Measurements from ENCODE around the gene CLDND2. TPM values are rescaled to one million over a fixed set of nuclear protein-coding genes. Genes with fewer than 3 reads are reported as not detected.

CLDND2 gene
- total and polyA plus RNA-seq, 10 donors: 0.36 to 4.9 (median 2.5) TPM; not detected in 2

DNA sequence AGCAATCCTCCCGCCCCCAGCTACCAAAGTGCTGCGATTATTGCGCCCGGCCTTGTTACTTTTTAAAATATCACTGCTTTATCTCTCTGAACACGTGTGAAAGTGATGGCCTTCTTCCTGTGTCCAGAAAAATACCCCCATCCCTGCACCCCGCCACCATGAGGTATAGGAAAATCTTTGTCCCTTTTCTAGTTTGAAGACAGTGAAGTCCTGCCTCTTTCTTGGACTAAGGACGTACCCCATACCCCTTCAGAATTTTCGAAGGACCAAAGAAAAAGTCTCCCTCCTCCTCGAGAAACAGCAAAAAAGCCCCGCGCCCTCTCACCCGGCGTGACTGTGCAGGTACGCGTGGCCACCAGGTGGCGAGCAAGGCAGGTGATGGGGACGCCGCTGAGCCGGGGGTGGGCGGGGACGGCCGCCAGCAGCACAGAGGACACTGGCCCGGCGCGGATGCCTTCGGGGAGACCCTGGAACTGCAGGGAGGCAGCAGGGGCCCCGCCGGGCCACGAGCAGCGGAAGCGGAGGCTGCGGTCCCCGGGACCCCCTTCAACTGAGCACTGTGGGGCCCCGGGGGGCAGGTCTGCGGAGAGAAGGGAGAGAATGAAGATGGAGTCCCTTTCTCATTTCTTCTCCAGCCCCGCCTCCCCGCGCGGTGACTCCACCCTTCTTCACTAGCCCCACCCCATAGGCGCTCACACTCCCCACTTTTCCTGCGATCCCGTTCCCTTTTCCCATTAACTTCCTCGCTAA, 30.1 kb downstream of the CLDND2 start:
- H3K36me3 ChIP-seq: no peaks in the 10 kb centered on the region
- H3K4me3 ChIP-seq: peak overlapping the region; percentile 61 to 92 (median 72)
- H3K9me3 ChIP-seq: no peaks in the 10 kb centered on the region
- H3K4me1 ChIP-seq: peaks cover 9 to 45% (median 24%) of the 10 kb centered on the region in 6 donors
- DNase-seq: peak; percentile 96
- peaks cover 0 to 12% (median 0%) of the 10 kb centered on the region in 7 donors for H3K27me3 ChIP-seq (replicated peaks in 1 of 7)
- TF ChIP-seq POLR2AphosphoS5 (IDR thresholded peaks at IDR 0.05): peak in 2 of 3 donors; percentile 49 to 51
- TF ChIP-seq, protein P1, sequence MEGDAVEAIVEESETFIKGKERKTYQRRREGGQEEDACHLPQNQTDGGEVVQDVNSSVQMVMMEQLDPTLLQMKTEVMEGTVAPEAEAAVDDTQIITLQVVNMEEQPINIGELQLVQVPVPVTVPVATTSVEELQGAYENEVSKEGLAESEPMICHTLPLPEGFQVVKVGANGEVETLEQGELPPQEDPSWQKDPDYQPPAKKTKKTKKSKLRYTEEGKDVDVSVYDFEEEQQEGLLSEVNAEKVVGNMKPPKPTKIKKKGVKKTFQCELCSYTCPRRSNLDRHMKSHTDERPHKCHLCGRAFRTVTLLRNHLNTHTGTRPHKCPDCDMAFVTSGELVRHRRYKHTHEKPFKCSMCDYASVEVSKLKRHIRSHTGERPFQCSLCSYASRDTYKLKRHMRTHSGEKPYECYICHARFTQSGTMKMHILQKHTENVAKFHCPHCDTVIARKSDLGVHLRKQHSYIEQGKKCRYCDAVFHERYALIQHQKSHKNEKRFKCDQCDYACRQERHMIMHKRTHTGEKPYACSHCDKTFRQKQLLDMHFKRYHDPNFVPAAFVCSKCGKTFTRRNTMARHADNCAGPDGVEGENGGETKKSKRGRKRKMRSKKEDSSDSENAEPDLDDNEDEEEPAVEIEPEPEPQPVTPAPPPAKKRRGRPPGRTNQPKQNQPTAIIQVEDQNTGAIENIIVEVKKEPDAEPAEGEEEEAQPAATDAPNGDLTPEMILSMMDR (IDR thresholded peaks at IDR 0.05 in 8 of 11, conservative IDR thresholded peaks at IDR 0.05 in 3 of 11): peak; percentile 80 to 95 (median 89)
- TF ChIP-seq POLR2A (IDR thresholded peaks at IDR 0.05): no peak
- WGBS, 5 donors: 2 to 4% (median 2%) methylated on average over 41 to 43 of the region's 43 CpGs
- peak overlapping the region in 7 of 8 donors; percentile 41 to 85 (median 69) for H3K27ac ChIP-seq
- intact Hi-C loops (cut with DNase I; ENCODE audit: low total_unique reads): loop anchor here (5.0 kb wide), 1 partner anchor 104 kb away; no protein-coding TSS in a partner anchor

DNA sequence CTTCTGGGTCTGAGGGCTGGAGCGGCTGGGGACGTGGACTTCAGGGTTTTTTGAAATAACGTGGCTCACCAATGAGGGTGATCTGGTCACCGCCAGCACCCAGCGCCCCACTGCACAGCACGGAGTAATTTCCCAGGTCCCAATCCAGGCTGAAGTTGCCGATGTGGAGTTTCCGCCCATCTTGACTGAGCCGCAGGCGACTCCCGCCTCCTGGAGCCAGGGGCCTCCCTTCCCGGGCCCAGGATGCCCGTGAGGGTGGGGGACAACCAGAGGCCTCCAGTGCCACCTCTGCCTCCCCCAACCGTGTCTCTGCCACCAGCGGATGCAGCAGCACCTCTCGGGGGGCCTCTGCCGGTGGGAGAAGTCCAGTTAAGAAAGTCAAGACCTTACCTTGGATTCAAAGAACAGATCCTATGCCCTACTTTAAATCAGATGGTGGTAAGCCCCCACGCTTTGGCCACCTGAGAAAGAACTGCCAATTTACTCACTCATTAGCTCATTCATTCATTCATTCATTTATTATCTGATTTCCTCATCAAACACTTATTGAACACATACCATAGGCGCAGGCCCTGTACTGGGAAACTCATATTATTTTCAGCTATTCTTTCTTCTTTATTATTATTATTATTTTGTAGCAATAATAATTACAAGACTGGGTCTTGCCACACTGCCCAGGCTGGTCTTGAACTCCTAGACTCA, 30.8 kb downstream of the CLDND2 start:
- intact Hi-C loops (cut with DNase I; ENCODE audit: low total_unique reads): loop anchor here (5.0 kb wide), 1 partner anchor 104 kb away; no protein-coding TSS in a partner anchor
- no peak for DNase-seq
- Histone ChIP-seq H3K4me3 (peak overlapping the region in 1 of 8 donors; percentile 61), H3K9me3 (no peaks in the 10 kb centered on the region), H3K27me3 (replicated peaks in 1 of 7) (peaks cover 0 to 12% (median 0%) of the 10 kb centered on the region in 7 donors), H3K27ac (no peak overlapping the region), H3K4me1 (peaks cover 9 to 38% (median 22%) of the 10 kb centered on the region in 6 donors), H3K36me3 (no peaks in the 10 kb centered on the region)
- TF ChIP-seq POLR2AphosphoS5 (IDR thresholded peaks at IDR 0.05): no peak
- no peak for TF ChIP-seq POLR2A (IDR thresholded peaks at IDR 0.05)
- TF ChIP-seq, protein P1 (IDR thresholded peaks at IDR 0.05 in 8 of 11, conservative IDR thresholded peaks at IDR 0.05 in 3 of 11): no peak
- WGBS, 5 donors: 82 to 84% (median 84%) methylated on average over 9 to 19 of the region's 19 CpGs

DNA sequence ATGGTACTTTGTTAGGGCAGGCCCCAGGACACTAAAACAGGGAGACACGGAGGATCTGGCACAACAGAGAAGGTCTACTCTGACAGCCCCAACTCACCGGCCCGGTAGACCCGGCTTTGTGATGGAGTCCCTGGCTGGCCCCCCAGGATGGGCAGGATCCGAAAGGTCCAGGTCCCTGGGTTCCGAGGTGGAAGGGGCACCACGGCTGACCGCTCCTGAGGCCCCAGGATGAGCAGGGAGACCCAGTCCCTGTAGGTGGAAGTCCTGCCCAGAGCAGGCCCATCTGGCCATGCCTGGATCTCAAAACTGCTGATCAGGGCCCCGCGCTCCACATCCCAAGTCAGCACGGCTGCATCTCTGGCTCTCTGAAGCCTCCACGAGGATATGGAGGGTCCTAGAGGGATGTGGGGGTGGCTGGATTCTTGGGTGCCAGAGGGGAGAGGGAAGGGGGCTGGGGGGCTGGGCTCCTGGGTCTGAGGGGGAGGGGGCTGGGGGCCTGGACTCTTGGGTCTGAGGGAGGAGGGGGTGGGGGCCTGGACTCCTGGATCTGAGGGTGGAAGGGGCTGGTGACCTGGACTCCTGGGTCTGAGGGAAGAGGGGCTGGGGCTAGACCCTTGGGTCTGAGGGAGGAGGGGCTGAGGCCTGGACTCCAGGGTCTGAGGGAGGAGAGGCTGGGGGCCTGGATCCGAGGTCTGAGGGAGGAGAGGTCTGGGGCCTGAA, 31.5 kb downstream of the CLDND2 start:
- H3K36me3 ChIP-seq: no peaks in the 10 kb centered on the region
- 94 to 97% (median 95%) methylated on average over 6 to 13 of the region's 13 CpGs for WGBS, 5 donors
- H3K4me1 ChIP-seq: peaks cover 9 to 31% (median 22%) of the 10 kb centered on the region in 6 donors
- H3K9me3 ChIP-seq: no peaks in the 10 kb centered on the region
- no peak for DNase-seq
- peaks cover 0 to 12% (median 0%) of the 10 kb centered on the region in 7 donors for H3K27me3 ChIP-seq (replicated peaks in 1 of 7)
- TF ChIP-seq POLR2AphosphoS5 (IDR thresholded peaks at IDR 0.05): no peak
- no peak for TF ChIP-seq POLR2A (IDR thresholded peaks at IDR 0.05)
- TF ChIP-seq, protein P1 (IDR thresholded peaks at IDR 0.05 in 8 of 11, conservative IDR thresholded peaks at IDR 0.05 in 3 of 11): no peak
- no peak overlapping the region for H3K27ac ChIP-seq
- no peak overlapping the region for H3K4me3 ChIP-seq
- intact Hi-C loops (cut with DNase I; ENCODE audit: low total_unique reads): loop anchor here (5.0 kb wide), 1 partner anchor 105 kb away; no protein-coding TSS in a partner anchor

Data from spleen (tissue), 11 donors.